ENCODE data around the gene EEF1A1. TPM values are rescaled to one million over a fixed set of nuclear protein-coding genes. Genes with fewer than 3 reads are reported as not detected.
"Not testable (repeated sequence)": the region's sequence is repeated elsewhere in the genome, so short reads cannot be mapped to it uniquely, and the experiment has no call there.

Gene EEF1A1
- total and polyA plus RNA-seq, 8 donors = 5,006 to 10,343 (median 7,039) TPM

GRCh38 chr6:73511796-73512195 is 9.0 kb downstream of the EEF1A1 start:
- Histone ChIP-seq H3K36me3 (peaks cover under 1 to 13% (median 5%) of the 10 kb centered on the region in 3 donors), H3K27me3 (no peaks in the 10 kb centered on the region), H3K27ac (no peak overlapping the region), H3K4me3 (no peak overlapping the region), H3K4me1 (peaks cover 5 to 12% (median 10%) of the 10 kb centered on the region in 3 donors), H3K9me3 (no peaks in the 10 kb centered on the region)
- DNase-seq (no peak), FAIRE-seq (no peak), ATAC-seq (no peak)
- intact Hi-C loops (cut with DNase I) = no loop called here
- no peak for TF ChIP-seq CTCF (IDR thresholded peaks at IDR 0.05)
- WGBS, 2 donors = 77 to 86% methylated on average over 7 of the region's 7 CpGs

GRCh38 chr6:73509851-73510250 is 11.0 kb downstream of the EEF1A1 start:
- FAIRE-seq (no peak), DNase-seq (no peak), ATAC-seq (no peak)
- intact Hi-C loops (cut with DNase I) = no loop called here
- peaks cover 0 to 2% (median 0%) of the 10 kb centered on the region in 3 donors for H3K36me3 ChIP-seq
- no peaks in the 10 kb centered on the region for H3K9me3 ChIP-seq
- no peak overlapping the region for H3K27ac ChIP-seq
- no peaks in the 10 kb centered on the region for H3K4me1 ChIP-seq
- H3K4me3 ChIP-seq = no peak overlapping the region
- WGBS, 2 donors = 29 to 30% methylated on average over 1 of the region's 1 CpG
- H3K27me3 ChIP-seq = no peaks in the 10 kb centered on the region
- TF ChIP-seq CTCF (IDR thresholded peaks at IDR 0.05) = no peak

- H3K9me3 ChIP-seq = no peaks in the 10 kb centered on the region
- ATAC-seq = no peak
- WGBS, 2 donors = 48 to 54% methylated on average over 1 of the region's 1 CpG
- FAIRE-seq = no peak
- DNase-seq = no peak
- no peaks in the 10 kb centered on the region for H3K4me1 ChIP-seq
- no peak overlapping the region for H3K4me3 ChIP-seq
- H3K27me3 ChIP-seq = no peaks in the 10 kb centered on the region
- H3K36me3 ChIP-seq = peaks cover 0 to 3% (median 0%) of the 10 kb centered on the region in 3 donors
- intact Hi-C loops (cut with DNase I) = no loop called here
- H3K27ac ChIP-seq = no peak overlapping the region
- TF ChIP-seq CTCF (IDR thresholded peaks at IDR 0.05) = no peak
These were observed 12.1 kb downstream of the EEF1A1 start for GRCh38 chr6:73508776-73509175.

- TF ChIP-seq CTCF (IDR thresholded peaks at IDR 0.05) = no peak
- Histone ChIP-seq H3K4me3 (no peak overlapping the region), H3K27me3 (no peaks in the 10 kb centered on the region), H3K4me1 (no peaks in the 10 kb centered on the region), H3K9me3 (no peaks in the 10 kb centered on the region), H3K27ac (no peak overlapping the region), H3K36me3 (peaks cover 0 to 17% (median 0%) of the 10 kb centered on the region in 3 donors)
- ATAC-seq = no peak
- FAIRE-seq = no peak
- no peak for DNase-seq
- 86 to 92% methylated on average over 6 of the region's 6 CpGs for WGBS, 2 donors
- intact Hi-C loops (cut with DNase I) = no loop called here
These were observed 14.6 kb downstream of the EEF1A1 start for GRCh38 chr6:73506246-73506645.

GRCh38 chr6:73505705-73506104 is 15.1 kb downstream of the EEF1A1 start:
- FAIRE-seq = not testable (repeated sequence)
- 93 to 94% methylated on average over 8 of the region's 8 CpGs for WGBS, 2 donors

More at GRCh38 chr6:73505705-73506104, 15.1 kb downstream of the EEF1A1 start:
- H3K9me3 ChIP-seq; ATAC-seq; H3K27ac ChIP-seq; H3K27me3 ChIP-seq; H3K4me1 ChIP-seq; intact Hi-C loops (cut with DNase I); H3K4me3 ChIP-seq; DNase-seq: not testable (repeated sequence)
- H3K36me3 ChIP-seq = peaks cover 0 to 23% (median 0%) of the 10 kb centered on the region in 3 donors

All from pancreas (tissue), 10 donors.